Smooth muscle cell of the umbilical artery (primary cell): ENCODE measurements around the gene HRC. TPM values are rescaled to one million over a fixed set of nuclear protein-coding genes. Genes with fewer than 3 reads are reported as not detected.

ENCODE experiments used
- total RNA-seq: library from RNA; depleted of rRNA; stranded (reverse); fragments of >200 nt; gene quantifications from 2 replicates; pipeline ENCODE4 v1.2.3, GENCODE V29; 2014

Gene HRC, protein sequence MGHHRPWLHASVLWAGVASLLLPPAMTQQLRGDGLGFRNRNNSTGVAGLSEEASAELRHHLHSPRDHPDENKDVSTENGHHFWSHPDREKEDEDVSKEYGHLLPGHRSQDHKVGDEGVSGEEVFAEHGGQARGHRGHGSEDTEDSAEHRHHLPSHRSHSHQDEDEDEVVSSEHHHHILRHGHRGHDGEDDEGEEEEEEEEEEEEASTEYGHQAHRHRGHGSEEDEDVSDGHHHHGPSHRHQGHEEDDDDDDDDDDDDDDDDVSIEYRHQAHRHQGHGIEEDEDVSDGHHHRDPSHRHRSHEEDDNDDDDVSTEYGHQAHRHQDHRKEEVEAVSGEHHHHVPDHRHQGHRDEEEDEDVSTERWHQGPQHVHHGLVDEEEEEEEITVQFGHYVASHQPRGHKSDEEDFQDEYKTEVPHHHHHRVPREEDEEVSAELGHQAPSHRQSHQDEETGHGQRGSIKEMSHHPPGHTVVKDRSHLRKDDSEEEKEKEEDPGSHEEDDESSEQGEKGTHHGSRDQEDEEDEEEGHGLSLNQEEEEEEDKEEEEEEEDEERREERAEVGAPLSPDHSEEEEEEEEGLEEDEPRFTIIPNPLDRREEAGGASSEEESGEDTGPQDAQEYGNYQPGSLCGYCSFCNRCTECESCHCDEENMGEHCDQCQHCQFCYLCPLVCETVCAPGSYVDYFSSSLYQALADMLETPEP
- 0.14 TPM in 1 of 2 replicates, not detected in the other for total RNA-seq

DNA sequence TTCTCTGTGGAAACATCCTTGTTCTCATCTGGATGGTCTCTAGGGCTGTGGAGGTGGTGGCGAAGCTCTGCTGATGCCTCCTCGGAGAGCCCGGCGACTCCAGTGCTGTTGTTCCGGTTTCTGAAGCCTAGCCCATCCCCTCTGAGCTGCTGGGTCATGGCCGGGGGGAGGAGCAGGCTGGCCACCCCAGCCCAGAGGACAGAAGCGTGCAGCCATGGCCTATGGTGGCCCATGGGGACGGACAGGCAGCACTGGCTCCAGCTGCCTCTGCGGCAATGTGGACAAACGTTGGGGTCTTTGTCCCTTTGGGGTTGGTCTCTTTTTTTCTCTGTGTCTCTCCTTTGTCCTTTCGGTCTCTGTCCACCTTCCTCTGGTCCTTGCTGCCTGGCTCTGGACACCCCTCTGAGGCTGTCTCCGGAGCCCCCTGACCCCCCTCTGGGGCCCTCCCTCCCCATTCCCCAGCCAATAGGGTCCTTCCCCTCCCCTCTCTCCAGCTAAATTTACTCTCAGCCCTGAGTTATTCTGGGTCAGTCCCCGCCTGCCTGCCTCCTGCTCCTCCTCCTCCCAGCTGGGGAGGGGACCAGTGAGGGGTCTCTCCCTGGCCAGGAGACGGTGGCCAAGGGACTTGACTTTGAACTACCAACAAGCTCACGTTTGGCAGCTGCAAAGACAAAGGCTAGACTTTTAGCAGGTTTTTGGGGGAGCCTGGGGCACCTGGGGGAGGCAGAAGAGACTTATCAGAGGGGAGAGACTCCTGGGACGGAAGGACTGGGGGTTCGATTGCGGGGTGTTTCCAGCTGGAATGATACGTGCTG is at the start of gene HRC:
Gene HRC (minus strand): TSS at position 392 of the 815 bp plus-strand sequence. CDS start 159 bp downstream, at position 233.

DNA sequence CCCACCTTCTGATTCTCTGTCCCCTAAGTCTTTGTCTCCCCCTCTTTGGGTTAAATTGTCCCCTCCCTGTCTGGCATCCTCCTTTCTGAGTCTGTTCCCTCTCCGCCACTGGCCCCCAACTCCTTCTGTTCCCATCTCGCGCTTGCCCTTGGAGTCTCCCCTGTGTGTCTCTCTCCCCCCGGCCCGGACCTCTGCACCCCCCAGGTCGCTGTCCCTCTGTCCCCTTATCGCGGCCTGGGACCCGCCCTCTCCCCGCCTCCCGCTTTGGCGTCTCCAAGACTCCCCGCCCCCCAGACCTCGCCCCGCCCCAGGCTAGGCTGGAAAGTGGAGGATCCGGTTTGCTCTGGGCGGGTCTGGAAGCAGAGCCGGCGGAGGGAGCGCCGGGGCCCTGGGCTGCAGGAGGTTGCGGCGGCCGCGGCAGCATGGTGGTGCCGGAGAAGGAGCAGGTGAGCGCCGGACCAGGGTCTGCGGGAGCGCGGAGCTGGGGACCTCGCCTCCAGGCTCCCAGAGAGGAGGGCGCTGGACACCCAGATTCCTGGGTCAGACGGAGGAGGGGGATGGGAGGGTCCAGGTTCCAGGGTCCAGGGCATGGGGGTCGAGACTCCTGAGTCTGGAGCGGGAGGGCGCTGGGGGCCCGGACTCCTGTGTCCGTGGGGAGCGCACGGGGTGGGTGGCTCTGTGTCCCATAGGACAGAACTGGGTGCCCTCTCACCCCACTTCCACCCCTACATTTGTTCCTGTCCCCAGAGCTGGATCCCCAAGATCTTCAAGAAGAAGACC is 2.4 kb upstream of the HRC start, which contains the start of gene TRPM4:
Gene TRPM4 (plus strand): TSS at position 348 of the 780 bp plus-strand sequence. CDS start 75 bp downstream, at position 423.

DNA sequence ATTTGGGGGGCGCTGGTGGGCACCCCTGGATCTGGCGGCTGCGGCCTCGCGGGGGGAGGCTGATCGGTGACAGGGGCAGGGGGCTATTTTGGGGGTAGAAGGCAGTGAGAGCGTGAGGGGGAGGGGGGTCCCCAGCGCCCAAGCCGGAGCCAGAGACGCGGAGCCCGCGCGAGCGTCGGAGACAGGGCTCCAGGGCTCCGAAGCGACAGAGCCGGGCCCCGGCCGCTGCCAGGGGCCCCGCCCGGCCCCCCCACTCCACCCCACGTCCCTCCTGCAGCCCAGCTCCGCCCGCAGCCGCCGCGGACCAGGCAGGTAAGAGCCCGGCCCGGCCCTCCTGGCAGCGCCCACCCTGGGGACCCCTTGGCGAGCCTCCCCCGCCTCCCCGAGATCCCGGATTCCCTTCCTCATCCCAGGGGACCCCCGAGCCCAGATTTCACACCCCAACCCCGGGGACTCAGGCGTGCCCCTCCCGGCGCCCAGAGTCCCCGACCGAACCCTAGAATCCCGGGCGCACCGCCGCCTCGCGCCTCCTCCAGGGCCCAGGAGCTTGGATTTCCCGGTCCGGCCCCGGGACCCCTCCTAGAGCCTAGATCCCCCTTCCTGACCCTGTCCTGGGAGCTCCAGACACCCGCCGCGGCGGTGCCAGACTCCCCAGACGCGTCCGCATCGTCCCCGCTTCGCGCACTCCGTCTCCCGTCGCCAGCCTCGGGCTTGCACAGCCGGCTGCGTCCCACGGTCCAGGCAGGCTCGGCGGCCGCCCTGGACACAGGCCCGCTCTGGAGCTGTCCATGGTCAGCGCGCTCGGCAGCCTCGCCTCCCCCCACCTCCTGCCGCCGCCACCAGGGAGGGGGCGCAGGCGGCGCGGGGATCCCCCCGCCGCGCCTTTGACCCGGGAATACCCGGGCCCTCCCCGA is 35.5 kb downstream of the HRC start, which contains the start of gene PPFIA3:
Gene PPFIA3 (plus strand): TSS at position 134 of the 914 bp plus-strand sequence. CDS start 8,330 bp downstream, outside the sequence.

DNA sequence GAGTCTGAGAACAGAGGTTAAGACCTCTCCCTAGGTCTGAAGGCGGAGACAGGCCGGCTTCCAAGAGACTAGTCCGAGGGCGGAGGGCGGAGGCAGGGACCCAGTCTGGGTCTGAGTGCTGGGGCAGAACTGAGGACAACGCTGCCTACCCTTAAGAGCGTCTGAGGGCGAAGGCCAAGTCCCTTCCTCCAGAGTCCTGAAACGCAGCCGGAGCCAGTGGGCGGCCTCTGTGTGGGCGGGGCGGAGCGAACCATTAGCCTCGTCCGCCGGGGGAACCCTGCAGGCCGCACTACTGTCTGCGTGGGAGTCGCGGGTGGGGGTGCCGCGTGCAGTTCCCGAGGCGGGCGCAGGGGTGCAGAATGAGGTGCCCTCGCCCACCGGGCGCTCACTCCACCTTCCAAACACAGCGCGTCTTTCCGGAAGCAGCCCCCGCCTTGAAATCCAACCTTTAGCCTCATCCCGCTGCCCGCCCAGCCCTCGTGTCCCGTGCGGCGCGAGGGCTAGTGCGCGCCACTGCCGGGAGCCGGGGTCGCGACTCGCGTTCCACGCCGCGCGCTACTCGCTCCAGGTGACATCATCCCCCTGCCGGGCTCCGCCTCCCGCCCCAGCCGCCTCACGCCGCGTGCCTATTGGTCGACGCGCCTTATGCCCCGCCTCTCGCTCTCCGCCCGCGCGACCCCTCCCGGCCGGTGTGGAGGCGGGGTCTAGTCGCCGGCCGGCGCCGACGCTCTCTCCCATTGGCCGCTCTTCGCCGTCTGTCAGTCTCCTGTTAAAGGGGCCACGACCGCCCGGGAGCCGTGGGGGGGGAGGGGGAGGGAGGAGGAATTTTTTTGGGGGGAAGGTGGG is 36.4 kb downstream of the HRC start, which contains the start of gene C19orf73:
Gene C19orf73 (minus strand): TSS at position 579 of the 846 bp plus-strand sequence. CDS start 121 bp downstream, at position 458.

DNA sequence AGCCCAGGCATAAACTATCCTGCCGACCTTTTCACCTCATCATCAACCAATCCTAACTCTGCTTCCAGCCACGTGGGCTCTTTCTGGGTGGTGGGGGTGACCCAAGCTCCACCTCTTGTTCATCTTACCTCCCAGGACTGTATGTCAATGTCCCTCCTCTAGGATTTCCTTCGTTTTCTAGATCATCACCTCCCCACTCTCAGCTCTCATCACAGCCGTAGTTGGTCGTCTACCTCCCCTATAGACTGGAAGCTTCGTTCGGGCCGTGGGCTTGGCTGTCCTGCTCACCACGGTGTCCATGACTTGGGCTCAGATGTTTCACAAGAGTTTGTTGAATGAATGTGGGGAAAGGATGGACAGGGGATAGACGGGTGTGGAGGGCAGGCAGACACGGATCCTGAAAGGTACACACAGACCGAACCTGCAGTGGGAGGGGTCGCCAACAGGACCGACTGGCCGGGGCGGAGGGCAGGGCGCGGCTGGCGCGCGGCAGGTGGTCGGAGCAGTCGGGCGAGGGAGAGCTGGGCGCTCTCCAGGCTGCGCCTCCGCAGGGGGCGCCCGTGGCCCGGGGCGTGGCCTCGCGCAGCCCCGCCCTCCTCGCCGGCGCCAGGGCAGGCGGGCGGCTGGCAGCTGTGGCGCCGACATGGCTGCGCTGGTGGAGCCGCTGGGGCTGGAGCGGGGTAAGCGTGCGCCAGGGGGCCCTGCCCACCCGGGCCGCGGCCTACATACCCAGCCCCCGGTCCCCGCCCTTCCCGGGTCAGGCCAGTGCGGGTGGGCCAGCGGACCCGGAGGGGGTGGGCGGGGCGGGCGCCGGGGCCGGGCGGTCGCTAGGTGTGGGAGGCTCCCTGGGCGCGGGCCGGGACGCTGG is 41.2 kb downstream of the HRC start, which contains the start of gene LIN7B:
Gene LIN7B (plus strand): TSS at position 609 of the 868 bp plus-strand sequence. CDS start 35 bp downstream, at position 644.

Other genes starting within 250 kb of the HRC start
- gene DHDH, start 221.7 kb downstream of the HRC start, total RNA-seq, result not detected in 2 replicates
- 116 and 123 TPM in 2 replicates for gene BAX, start 200.5 kb downstream of the HRC start, total RNA-seq
- gene FTL, start 190.1 kb downstream of the HRC start, total RNA-seq, result 2,285 and 3,939 TPM in 2 replicates
- 47.5 and 55.9 TPM in 2 replicates for gene GYS1, start 162.1 kb downstream of the HRC start, total RNA-seq
- 176 and 217 TPM in 2 replicates for gene RUVBL2, start 161.5 kb downstream of the HRC start, total RNA-seq
- not detected in 2 replicates for gene LHB, start 138.3 kb downstream of the HRC start, total RNA-seq
- not detected in 2 replicates for gene CGB3, start 131.1 kb downstream of the HRC start, total RNA-seq
- gene CGB2, start 123.5 kb downstream of the HRC start, total RNA-seq, result not detected in 2 replicates
- not detected in 2 replicates for gene CGB1, start 118.5 kb downstream of the HRC start, total RNA-seq
- gene CGB5, start 111.5 kb downstream of the HRC start, total RNA-seq, result not detected in 2 replicates
- not detected in 2 replicates for gene CGB8, start 106.3 kb downstream of the HRC start, total RNA-seq
- 0.23 and 0.30 TPM in 2 replicates for gene CGB7, start 97.6 kb downstream of the HRC start, total RNA-seq
- 0.30 TPM in 1 of 2 replicates, not detected in the other for gene NTF4, start 90.6 kb downstream of the HRC start, total RNA-seq
- not detected in 2 replicates for gene KCNA7, start 82.7 kb downstream of the HRC start, total RNA-seq
- gene SNRNP70, start 69.9 kb downstream of the HRC start, total RNA-seq, result 86.7 and 121 TPM in 2 replicates
- 6.3 and 13.7 TPM in 2 replicates for gene LIN7B, start 41.0 kb downstream of the HRC start, total RNA-seq
- gene C19orf73, start 36.3 kb downstream of the HRC start, total RNA-seq, result 0.89 and 0.97 TPM in 2 replicates
- 3.3 and 8.0 TPM in 2 replicates for gene PPFIA3, start 35.9 kb downstream of the HRC start, total RNA-seq
- 13.4 and 23.1 TPM in 2 replicates for gene TRPM4, start 2.4 kb upstream of the HRC start, total RNA-seq
- gene SLC6A16, start 169.8 kb upstream of the HRC start, total RNA-seq, result under 0.01 and 0.14 TPM in 2 replicates
- under 0.01 TPM in 1 of 2 replicates, not detected in the other for gene CD37, start 180.0 kb upstream of the HRC start, total RNA-seq
- 20.8 and 22.2 TPM in 2 replicates for gene TEAD2, start 207.0 kb upstream of the HRC start, total RNA-seq
- gene DKKL1, start 208.5 kb upstream of the HRC start, total RNA-seq, result 0.59 TPM in 1 of 2 replicates, not detected in the other
- not detected in 2 replicates for gene KASH5, start 232.9 kb upstream of the HRC start, total RNA-seq